ENCODE results near the gene RWDD3. TPM values are rescaled to one million over a fixed set of nuclear protein-coding genes. Genes with fewer than 3 reads are reported as not detected.

The RWDD3 gene
- total RNA-seq, 2 donors from 2014 or later: 12.9 to 22.0 TPM

- H3K36me3 ChIP-seq: no peaks in the 10 kb centered on the region
- no peak overlapping the region for H3K9ac ChIP-seq (ENCODE audit: low read depth in 2 of 2, low read length in 2 of 2)
- intact Hi-C loops (cut with DNase I): no loop called here
- H3K4me3 ChIP-seq: no peak overlapping the region
- H3K27me3 ChIP-seq: no peaks in the 10 kb centered on the region
- TF ChIP-seq, protein P1, sequence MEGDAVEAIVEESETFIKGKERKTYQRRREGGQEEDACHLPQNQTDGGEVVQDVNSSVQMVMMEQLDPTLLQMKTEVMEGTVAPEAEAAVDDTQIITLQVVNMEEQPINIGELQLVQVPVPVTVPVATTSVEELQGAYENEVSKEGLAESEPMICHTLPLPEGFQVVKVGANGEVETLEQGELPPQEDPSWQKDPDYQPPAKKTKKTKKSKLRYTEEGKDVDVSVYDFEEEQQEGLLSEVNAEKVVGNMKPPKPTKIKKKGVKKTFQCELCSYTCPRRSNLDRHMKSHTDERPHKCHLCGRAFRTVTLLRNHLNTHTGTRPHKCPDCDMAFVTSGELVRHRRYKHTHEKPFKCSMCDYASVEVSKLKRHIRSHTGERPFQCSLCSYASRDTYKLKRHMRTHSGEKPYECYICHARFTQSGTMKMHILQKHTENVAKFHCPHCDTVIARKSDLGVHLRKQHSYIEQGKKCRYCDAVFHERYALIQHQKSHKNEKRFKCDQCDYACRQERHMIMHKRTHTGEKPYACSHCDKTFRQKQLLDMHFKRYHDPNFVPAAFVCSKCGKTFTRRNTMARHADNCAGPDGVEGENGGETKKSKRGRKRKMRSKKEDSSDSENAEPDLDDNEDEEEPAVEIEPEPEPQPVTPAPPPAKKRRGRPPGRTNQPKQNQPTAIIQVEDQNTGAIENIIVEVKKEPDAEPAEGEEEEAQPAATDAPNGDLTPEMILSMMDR (IDR thresholded peaks at IDR 0.05): no peak
- H3K4me1 ChIP-seq: no peaks in the 10 kb centered on the region
- no peaks in the 10 kb centered on the region for H3K9me3 ChIP-seq
- H3K27ac ChIP-seq: no peak overlapping the region
- no peak for DNase-seq
These were observed 36.3 kb upstream of the RWDD3 start for GRCh38 chr1:95197616-95198252.

DNA sequence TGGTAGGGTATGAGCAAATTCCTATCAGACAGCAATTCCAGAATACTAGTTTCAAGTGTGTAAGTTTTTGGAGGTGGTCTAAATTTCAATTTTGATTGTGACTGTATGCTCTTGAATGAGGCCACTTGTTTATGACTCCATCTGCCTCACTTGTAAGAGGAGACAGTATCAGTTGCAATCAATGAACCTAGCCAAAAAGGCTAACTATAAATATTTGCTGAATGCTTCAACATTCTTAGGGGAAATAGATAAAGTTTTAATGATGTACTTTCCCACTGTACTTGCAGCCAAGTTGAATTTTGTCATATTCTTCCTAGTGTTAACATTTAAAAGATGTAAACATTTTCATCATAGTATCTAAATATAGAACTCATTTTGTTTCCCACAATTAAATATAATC, 32.1 kb upstream of the RWDD3 start:
- no peak overlapping the region for H3K27ac ChIP-seq
- TF ChIP-seq, protein P1 (IDR thresholded peaks at IDR 0.05): no peak

GRCh38 chr1:95203908-95204437, 30.0 kb upstream of the RWDD3 start:
- Histone ChIP-seq H3K27me3 (no peaks in the 10 kb centered on the region), H3K9ac (ENCODE audit: low read depth in 2 of 2, low read length in 2 of 2) (no peak overlapping the region), H3K4me3 (no peak overlapping the region), H3K4me1 (no peaks in the 10 kb centered on the region), H3K36me3 (no peaks in the 10 kb centered on the region), H3K9me3 (no peaks in the 10 kb centered on the region), H3K27ac (no peak overlapping the region)
- DNase-seq: no peak
- TF ChIP-seq, protein P1 (IDR thresholded peaks at IDR 0.05): no peak
- intact Hi-C loops (cut with DNase I): no loop called here

More for the DNA sequence above, 32.1 kb upstream of the RWDD3 start:
- no peak for DNase-seq
- no peaks in the 10 kb centered on the region for H3K4me1 ChIP-seq
- H3K36me3 ChIP-seq: no peaks in the 10 kb centered on the region
- intact Hi-C loops (cut with DNase I): no loop called here
- H3K9ac ChIP-seq (ENCODE audit: low read depth in 2 of 2, low read length in 2 of 2): no peak overlapping the region
- no peaks in the 10 kb centered on the region for H3K27me3 ChIP-seq
- no peak overlapping the region for H3K4me3 ChIP-seq
- H3K9me3 ChIP-seq: no peaks in the 10 kb centered on the region

DNA sequence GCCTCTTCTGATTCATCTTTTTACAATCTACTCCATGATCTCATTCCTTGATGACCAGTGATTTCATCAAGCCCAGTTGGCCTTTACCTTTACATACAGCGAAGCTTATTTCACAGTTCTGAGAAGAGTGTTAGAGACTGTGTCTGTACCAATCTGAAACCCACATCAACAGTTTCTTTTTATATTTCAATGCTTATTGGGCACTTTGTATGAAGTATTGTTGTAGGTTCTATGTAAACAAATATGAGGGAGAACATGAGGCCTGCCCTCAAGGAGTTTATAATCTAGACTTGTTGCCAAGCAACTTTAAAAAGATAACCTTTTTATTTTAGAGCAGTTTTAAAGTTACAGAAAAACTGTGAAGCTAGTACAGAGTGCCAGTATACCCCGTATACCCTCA, 27.5 kb upstream of the RWDD3 start:
- Histone ChIP-seq H3K27me3 (no peaks in the 10 kb centered on the region), H3K4me1 (no peaks in the 10 kb centered on the region), H3K4me3 (no peak overlapping the region), H3K27ac (no peak overlapping the region), H3K36me3 (no peaks in the 10 kb centered on the region), H3K9me3 (no peaks in the 10 kb centered on the region), H3K9ac (ENCODE audit: low read depth in 2 of 2, low read length in 2 of 2) (no peak overlapping the region)
- TF ChIP-seq, protein P1 (IDR thresholded peaks at IDR 0.05): no peak
- intact Hi-C loops (cut with DNase I): no loop called here
- DNase-seq: no peak

GRCh38 chr1:95207223-95207935, 26.6 kb upstream of the RWDD3 start:
- no peak for DNase-seq
- Histone ChIP-seq H3K4me3 (no peak overlapping the region), H3K9ac (ENCODE audit: low read depth in 2 of 2, low read length in 2 of 2) (no peak overlapping the region), H3K9me3 (no peaks in the 10 kb centered on the region), H3K27ac (no peak overlapping the region), H3K36me3 (no peaks in the 10 kb centered on the region), H3K4me1 (no peaks in the 10 kb centered on the region), H3K27me3 (no peaks in the 10 kb centered on the region)
- TF ChIP-seq, protein P1 (IDR thresholded peaks at IDR 0.05): no peak
- intact Hi-C loops (cut with DNase I): no loop called here

All from colonic mucosa (tissue), 4 donors.